Mucosa of rectum (tissue), 2 donors: Measurements from ENCODE around the gene LAMP1.
A peak's percentile ranks its signal among the peaks of the same experiment; 100 is the strongest.

Experiments used
- H3K27ac ChIP-seq, 2 donors: one replicate each; pipeline ENCODE4 v1.7.0; 2013; ENCODE audit warnings: inconsistent platforms in 2 of 2, low read depth in 2 of 2, low read length in 2 of 2
- H3K27me3 ChIP-seq, 2 donors: one replicate each; pipeline ENCODE4 v1.7.0; 2013; ENCODE audit warnings: low read length in 2 of 2; ENCODE audit not compliant: control insufficient read depth in 2 of 2, insufficient read depth in 2 of 2
- H3K36me3 ChIP-seq, 2 donors: one replicate each; pipeline ENCODE4 v1.7.0; 2013; ENCODE audit warnings: low read length in 2 of 2; ENCODE audit not compliant: control insufficient read depth in 2 of 2, insufficient read depth in 2 of 2
- H3K4me1 ChIP-seq, 2 donors: one replicate each; pipeline ENCODE4 v1.7.0; 2013; ENCODE audit warnings: low read length in 2 of 2, mild to moderate bottlenecking in 1 of 2; ENCODE audit not compliant: control insufficient read depth in 2 of 2, insufficient read depth in 2 of 2
- H3K4me3 ChIP-seq, 2 donors: one replicate each; pipeline ENCODE4 v1.7.0; 2013; ENCODE audit warnings: low read length in 2 of 2
- H3K9ac ChIP-seq, 2 donors: one replicate each; pipeline ENCODE4 v1.7.0; 2013; ENCODE audit warnings: low read length in 2 of 2, low read depth in 1 of 2, mild to moderate bottlenecking in 1 of 2
- H3K9me3 ChIP-seq, 2 donors: one replicate each; pipeline ENCODE4 v1.7.0; 2013; ENCODE audit warnings: low read length in 2 of 2; ENCODE audit not compliant: control insufficient read depth in 2 of 2
- donor health status: healthy.
- donor health status: Normal muscosa, but diverticular disease.

Gene LAMP1

DNA sequence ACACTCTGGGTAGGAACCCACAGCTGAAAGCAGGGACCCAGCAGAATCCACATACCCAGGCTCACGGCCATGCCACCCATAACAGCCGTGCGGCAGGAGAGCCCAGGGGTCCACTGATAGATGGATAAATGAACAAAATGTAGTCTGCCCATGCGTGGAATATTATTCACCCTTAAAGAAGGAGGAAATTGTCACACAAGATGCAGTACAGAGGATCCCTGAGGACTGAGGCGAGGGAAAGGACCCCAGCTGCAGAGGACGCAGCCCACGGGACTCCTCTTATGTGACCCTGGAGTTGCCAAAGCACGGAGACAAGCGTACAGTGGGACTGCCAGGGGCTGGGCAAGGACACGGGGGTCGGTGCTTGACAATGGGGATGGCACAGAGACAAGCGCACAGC, 56.2 kb downstream of the LAMP1 start:
- Histone ChIP-seq H3K27ac (no peak overlapping the region), H3K4me3 (no peak overlapping the region), H3K36me3 (peaks cover 26 to 37% of the 10 kb centered on the region in 2 donors), H3K9ac (no peak overlapping the region), H3K9me3 (no peaks in the 10 kb centered on the region), H3K27me3 (no peaks in the 10 kb centered on the region), H3K4me1 (peaks cover 0 to 2% of the 10 kb centered on the region in 2 donors)

DNA sequence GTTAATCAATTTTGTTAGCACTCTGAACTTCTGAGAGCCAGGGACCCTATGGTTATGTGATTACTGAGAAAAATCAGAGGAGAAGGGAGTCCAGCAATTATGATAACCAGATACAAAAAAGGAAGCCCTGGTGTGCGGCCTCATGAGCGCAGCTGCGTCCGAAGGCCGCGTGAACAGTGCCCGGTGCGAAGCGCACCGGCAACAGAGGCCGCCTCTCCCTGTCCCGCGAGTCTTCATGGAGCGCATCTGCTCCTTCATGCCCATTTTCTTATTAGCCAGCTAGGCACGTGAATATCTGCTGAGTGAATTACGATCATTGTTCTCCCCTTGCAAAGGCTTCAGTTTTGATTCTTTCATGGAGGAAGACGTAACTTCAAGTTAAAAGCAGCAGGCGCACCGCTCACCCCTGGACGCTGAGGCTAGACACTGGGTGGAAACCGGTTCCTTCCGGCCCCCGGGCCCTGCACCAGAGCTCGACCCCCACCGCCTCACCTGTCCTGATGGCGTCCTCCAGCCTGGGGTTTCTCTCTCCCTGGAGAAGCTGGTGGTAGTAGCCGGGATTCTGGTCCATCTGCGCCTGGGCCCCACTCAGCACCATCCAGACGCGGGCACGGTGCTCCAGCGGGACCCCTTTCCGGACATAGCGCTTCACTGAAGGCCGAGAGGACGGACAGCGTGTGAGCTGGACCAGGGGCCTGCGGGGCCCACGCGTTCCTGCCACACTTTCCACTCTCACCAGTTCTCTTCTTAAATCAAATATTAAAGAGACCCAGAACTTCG, 58.0 kb downstream of the LAMP1 start:
- Histone ChIP-seq H3K27ac (no peak overlapping the region), H3K9me3 (no peaks in the 10 kb centered on the region), H3K27me3 (no peaks in the 10 kb centered on the region), H3K4me3 (no peak overlapping the region), H3K36me3 (peaks cover 12 to 28% of the 10 kb centered on the region in 2 donors), H3K4me1 (peaks cover 0 to 2% of the 10 kb centered on the region in 2 donors), H3K9ac (no peak overlapping the region)

DNA sequence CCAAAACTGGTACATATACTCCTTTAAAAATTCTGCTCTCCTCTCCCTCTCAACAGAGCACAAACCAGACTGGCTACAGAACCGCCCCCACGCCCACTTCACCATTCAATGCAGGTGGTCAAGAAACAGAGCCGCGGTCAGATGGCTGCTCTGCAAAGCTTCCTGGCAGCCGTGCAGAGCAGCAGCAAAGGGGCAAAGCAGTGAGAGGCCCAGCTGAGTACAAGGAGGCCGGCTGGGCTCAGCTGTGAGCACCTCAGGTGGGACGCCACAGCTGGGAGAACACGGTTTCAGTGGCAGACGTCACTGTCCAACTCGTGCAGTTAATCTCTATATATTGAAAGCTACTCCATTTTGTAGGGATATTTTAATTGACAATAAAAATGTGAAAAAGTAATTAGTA, 58.6 kb downstream of the LAMP1 start:
- Histone ChIP-seq H3K9me3 (no peaks in the 10 kb centered on the region), H3K36me3 (peaks cover 12 to 28% of the 10 kb centered on the region in 2 donors), H3K9ac (no peak overlapping the region), H3K4me1 (peaks cover 0 to 2% of the 10 kb centered on the region in 2 donors), H3K27me3 (no peaks in the 10 kb centered on the region), H3K4me3 (no peak overlapping the region), H3K27ac (no peak overlapping the region)

DNA sequence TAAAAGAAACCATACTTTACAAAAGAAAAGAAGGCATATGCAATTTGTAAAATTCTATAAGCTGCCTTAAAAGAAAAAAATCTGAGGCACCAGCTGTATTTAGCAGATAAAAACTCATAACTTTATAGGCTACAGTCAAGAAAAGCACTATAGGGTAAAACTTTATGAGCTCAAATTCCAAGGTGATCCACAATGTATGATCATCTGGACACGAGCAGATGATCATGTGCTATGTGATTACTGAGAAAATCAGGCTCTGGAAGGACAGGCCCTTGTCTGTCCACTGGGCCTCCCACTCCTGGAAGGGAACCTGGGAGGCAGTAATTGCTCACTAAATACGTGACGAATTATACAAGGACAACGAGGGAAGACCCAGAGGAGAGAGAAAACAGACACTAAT, 59.6 kb downstream of the LAMP1 start:
- no peak overlapping the region for H3K4me3 ChIP-seq
- no peak overlapping the region for H3K9ac ChIP-seq
- H3K4me1 ChIP-seq = peaks cover 0 to 2% of the 10 kb centered on the region in 2 donors
- H3K27ac ChIP-seq = no peak overlapping the region
- no peaks in the 10 kb centered on the region for H3K27me3 ChIP-seq
- H3K36me3 ChIP-seq = peaks cover 11 to 19% of the 10 kb centered on the region in 2 donors
- no peaks in the 10 kb centered on the region for H3K9me3 ChIP-seq

DNA sequence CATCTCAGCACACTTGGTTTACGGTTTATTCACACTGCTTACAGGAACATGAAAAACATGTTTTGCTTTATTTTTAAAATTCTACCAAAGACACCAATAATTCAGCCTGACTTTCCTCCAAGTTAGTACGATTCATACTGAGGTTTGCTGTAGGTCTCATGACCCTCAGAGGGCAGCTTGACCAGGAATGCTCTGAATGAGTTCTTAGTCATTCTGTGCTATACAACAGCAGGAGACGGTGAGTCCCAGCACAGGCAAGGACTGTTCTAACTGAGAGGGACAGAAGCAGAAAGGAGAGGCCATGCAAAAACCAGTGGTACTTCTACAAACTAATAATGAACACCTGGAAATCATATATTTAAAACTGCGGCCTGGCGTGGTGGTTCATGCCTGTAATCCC, 60.5 kb downstream of the LAMP1 start:
- Histone ChIP-seq H3K4me1 (peaks cover 0 to 2% of the 10 kb centered on the region in 2 donors), H3K9ac (no peak overlapping the region), H3K4me3 (no peak overlapping the region), H3K9me3 (no peaks in the 10 kb centered on the region), H3K36me3 (peaks cover 11 to 19% of the 10 kb centered on the region in 2 donors), H3K27me3 (no peaks in the 10 kb centered on the region), H3K27ac (no peak overlapping the region)

DNA sequence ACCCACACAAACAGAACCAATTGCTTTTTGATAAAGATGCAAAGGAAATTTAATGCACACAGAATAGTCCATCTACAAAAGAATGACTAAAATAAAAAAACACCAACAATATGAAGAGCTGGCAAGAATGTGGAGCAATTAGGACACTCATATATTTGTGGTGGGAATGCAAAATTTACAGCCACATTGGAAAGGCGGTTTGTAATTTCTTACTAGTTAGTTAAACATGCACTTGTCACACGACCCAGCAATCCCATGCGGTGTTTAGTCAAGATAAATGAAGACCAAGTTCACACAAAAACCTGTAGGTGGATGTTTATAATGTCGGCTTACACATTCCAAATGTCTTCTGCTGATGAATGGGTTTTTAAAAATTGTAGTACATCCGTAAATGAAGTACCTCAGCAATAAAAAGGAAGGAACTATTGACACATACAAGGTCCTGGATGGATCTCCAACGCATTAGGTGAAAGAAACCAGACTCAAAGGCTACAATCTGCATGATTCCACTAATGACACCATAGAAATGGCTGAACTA, 61.7 kb downstream of the LAMP1 start:
- H3K9ac ChIP-seq = no peak overlapping the region
- no peak overlapping the region for H3K4me3 ChIP-seq
- H3K27ac ChIP-seq = no peak overlapping the region
- H3K9me3 ChIP-seq = no peaks in the 10 kb centered on the region
- no peaks in the 10 kb centered on the region for H3K27me3 ChIP-seq
- H3K4me1 ChIP-seq = peaks cover 2 to 3% of the 10 kb centered on the region in 2 donors
- peaks cover 11 to 16% of the 10 kb centered on the region in 2 donors for H3K36me3 ChIP-seq

GRCh38 chr13:113359571-113359970, 62.5 kb downstream of the LAMP1 start:
- peaks cover 2 to 3% of the 10 kb centered on the region in 2 donors for H3K4me1 ChIP-seq
- no peak overlapping the region for H3K9ac ChIP-seq
- no peaks in the 10 kb centered on the region for H3K27me3 ChIP-seq
- no peaks in the 10 kb centered on the region for H3K9me3 ChIP-seq
- no peak overlapping the region for H3K27ac ChIP-seq
- no peak overlapping the region for H3K4me3 ChIP-seq
- H3K36me3 ChIP-seq = peaks cover 11 to 16% of the 10 kb centered on the region in 2 donors

GRCh38 chr13:113360446-113360845, 63.4 kb downstream of the LAMP1 start:
- Histone ChIP-seq H3K36me3 (peaks cover 8 to 12% of the 10 kb centered on the region in 2 donors), H3K9ac (no peak overlapping the region), H3K4me3 (no peak overlapping the region), H3K4me1 (peaks cover 2 to 3% of the 10 kb centered on the region in 2 donors), H3K27ac (no peak overlapping the region), H3K27me3 (no peaks in the 10 kb centered on the region), H3K9me3 (no peaks in the 10 kb centered on the region)

- no peak overlapping the region for H3K27ac ChIP-seq
- no peaks in the 10 kb centered on the region for H3K27me3 ChIP-seq
- peaks cover 2 to 3% of the 10 kb centered on the region in 2 donors for H3K4me1 ChIP-seq
- H3K4me3 ChIP-seq = no peak overlapping the region
- no peak overlapping the region for H3K9ac ChIP-seq
- peaks cover 8 to 12% of the 10 kb centered on the region in 2 donors for H3K36me3 ChIP-seq
- no peaks in the 10 kb centered on the region for H3K9me3 ChIP-seq
Measured at GRCh38 chr13:113361406-113361805, 64.4 kb downstream of the LAMP1 start.

GRCh38 chr13:113364311-113364889, 67.4 kb downstream of the LAMP1 start:
- peaks cover 8 to 12% of the 10 kb centered on the region in 2 donors for H3K36me3 ChIP-seq
- H3K4me3 ChIP-seq = peak overlapping the region; percentile 26 to 30
- no peaks in the 10 kb centered on the region for H3K27me3 ChIP-seq
- no peaks in the 10 kb centered on the region for H3K9me3 ChIP-seq
- peaks cover 0 to 3% of the 10 kb centered on the region in 2 donors for H3K4me1 ChIP-seq
- H3K9ac ChIP-seq = peak overlapping the region in 1 of 2 donors; percentile 24
- peak overlapping the region in 1 of 2 donors; percentile 16 for H3K27ac ChIP-seq
